Measurements from ENCODE around the gene POLR2J. TPM values are rescaled to one million over a fixed set of nuclear protein-coding genes. Genes with fewer than 3 reads are reported as not detected.

Gene POLR2J
- total RNA-seq, 4 donors from 2014 or later: 6.9 to 31.5 (median 20.8) TPM

- Histone ChIP-seq H3K27me3 (no peaks in the 10 kb centered on the region), H3K27ac (peak overlapping the region in 2 of 3 donors; percentile 22 to 98), H3K4me1 (peaks cover 26 to 28% of the 10 kb centered on the region in 2 donors), H3K36me3 (peaks cover 21 to 23% of the 10 kb centered on the region in 2 donors), H3K9me3 (no peaks in the 10 kb centered on the region), H3K4me3 (replicated peaks in 1 of 3) (no peak overlapping the region)
- no peak for DNase-seq
- 92 to 93% methylated on average over 10 of the region's 10 CpGs for WGBS, 2 donors
- intact Hi-C loops (cut with DNase I): no loop called here
- TF ChIP-seq CTCF (IDR thresholded peaks at IDR 0.05) (no peak), POLR2A (IDR thresholded peaks at IDR 0.05) (no peak)
Observed at GRCh38 chr7:102429141-102429899, 49.4 kb downstream of the POLR2J start.

GRCh38 chr7:102427019-102427405, 51.7 kb downstream of the POLR2J start:
- H3K36me3 ChIP-seq: peaks cover 21 to 23% of the 10 kb centered on the region in 2 donors
- 85 to 90% methylated on average over 5 of the region's 5 CpGs for WGBS, 2 donors

GRCh38 chr7:102426268-102427018, 52.3 kb downstream of the POLR2J start:
- Histone ChIP-seq H3K27ac (no peak overlapping the region), H3K36me3 (peaks cover 21 to 25% of the 10 kb centered on the region in 2 donors), H3K27me3 (no peaks in the 10 kb centered on the region), H3K4me3 (replicated peaks in 1 of 3) (no peak overlapping the region), H3K9me3 (no peaks in the 10 kb centered on the region), H3K4me1 (peaks cover 13% of the 10 kb centered on the region in 2 donors)
- TF ChIP-seq CTCF (IDR thresholded peaks at IDR 0.05) (no peak), POLR2A (IDR thresholded peaks at IDR 0.05) (no peak)
- 90 to 91% methylated on average over 16 of the region's 16 CpGs for WGBS, 2 donors
- intact Hi-C loops (cut with DNase I): no loop called here
- no peak for DNase-seq

More at GRCh38 chr7:102427019-102427405, 51.7 kb downstream of the POLR2J start:
- Histone ChIP-seq H3K27me3 (no peaks in the 10 kb centered on the region), H3K27ac (no peak overlapping the region), H3K4me3 (replicated peaks in 1 of 3) (no peak overlapping the region), H3K4me1 (peaks cover 18 to 19% of the 10 kb centered on the region in 2 donors), H3K9me3 (no peaks in the 10 kb centered on the region)
- intact Hi-C loops (cut with DNase I): no loop called here
- DNase-seq: no peak
- TF ChIP-seq CTCF (IDR thresholded peaks at IDR 0.05) (no peak), POLR2A (IDR thresholded peaks at IDR 0.05) (no peak)

- no peak overlapping the region for H3K27ac ChIP-seq
- DNase-seq: peak; percentile 9 to 35
- H3K36me3 ChIP-seq: peaks cover 21 to 32% of the 10 kb centered on the region in 2 donors
- no peak for TF ChIP-seq POLR2A (IDR thresholded peaks at IDR 0.05)
- TF ChIP-seq CTCF (IDR thresholded peaks at IDR 0.05): no peak
- intact Hi-C loops (cut with DNase I): no loop called here
- H3K9me3 ChIP-seq: no peaks in the 10 kb centered on the region
- H3K27me3 ChIP-seq: no peaks in the 10 kb centered on the region
- peaks cover 6% of the 10 kb centered on the region in 2 donors for H3K4me1 ChIP-seq
- 73 to 77% methylated on average over 25 of the region's 25 CpGs for WGBS, 2 donors
- H3K4me3 ChIP-seq (replicated peaks in 1 of 3): no peak overlapping the region
Observed at GRCh38 chr7:102425639-102426267, 53.0 kb downstream of the POLR2J start.
